NB4 (cell line): ENCODE measurements around the gene DNAAF1.

Experiments used
- POLR2A ChIP-seq: IDR thresholded peaks from 2 replicates; pipeline ENCODE4 v1.6.1; 2011; ENCODE audit warnings: mild to moderate bottlenecking; ENCODE audit not compliant: insufficient read length; ENCODE audit errors: extremely low read depth
- TF ChIP-seq, protein P1 (sequence below): IDR thresholded peaks from one replicate; pipeline ENCODE4 v1.5.1; 2012; ENCODE audit warnings: low read depth, low read length

DNA sequence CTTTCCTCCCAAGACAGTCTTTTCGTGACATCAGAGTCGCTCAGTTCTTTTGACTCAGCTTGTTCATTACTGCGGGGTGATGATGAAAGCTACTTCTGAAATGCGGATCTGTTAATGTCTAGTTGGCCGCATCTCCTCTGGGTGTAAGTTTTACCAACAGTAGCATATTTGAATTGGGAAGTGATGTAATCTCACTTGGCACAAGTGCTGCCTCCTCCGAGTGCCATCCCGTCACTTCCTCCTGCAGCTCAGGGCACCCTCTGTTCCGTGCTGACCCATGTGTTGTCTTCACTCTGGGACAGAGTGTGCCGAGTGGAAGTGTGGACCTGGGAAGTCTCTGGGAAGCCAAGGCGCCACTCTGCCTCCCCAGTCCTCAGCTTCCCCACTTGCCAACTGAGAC lies 54.8 kb downstream of the DNAAF1 start:
- TF ChIP-seq, protein P1, sequence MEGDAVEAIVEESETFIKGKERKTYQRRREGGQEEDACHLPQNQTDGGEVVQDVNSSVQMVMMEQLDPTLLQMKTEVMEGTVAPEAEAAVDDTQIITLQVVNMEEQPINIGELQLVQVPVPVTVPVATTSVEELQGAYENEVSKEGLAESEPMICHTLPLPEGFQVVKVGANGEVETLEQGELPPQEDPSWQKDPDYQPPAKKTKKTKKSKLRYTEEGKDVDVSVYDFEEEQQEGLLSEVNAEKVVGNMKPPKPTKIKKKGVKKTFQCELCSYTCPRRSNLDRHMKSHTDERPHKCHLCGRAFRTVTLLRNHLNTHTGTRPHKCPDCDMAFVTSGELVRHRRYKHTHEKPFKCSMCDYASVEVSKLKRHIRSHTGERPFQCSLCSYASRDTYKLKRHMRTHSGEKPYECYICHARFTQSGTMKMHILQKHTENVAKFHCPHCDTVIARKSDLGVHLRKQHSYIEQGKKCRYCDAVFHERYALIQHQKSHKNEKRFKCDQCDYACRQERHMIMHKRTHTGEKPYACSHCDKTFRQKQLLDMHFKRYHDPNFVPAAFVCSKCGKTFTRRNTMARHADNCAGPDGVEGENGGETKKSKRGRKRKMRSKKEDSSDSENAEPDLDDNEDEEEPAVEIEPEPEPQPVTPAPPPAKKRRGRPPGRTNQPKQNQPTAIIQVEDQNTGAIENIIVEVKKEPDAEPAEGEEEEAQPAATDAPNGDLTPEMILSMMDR: no peak
- no peak for TF ChIP-seq POLR2A
